Stimulated activated CD8-positive, alpha-beta memory T cell treated with anti-CD3 and anti-CD28 coated beads, Interleukin-12 subunit alpha, Interleukin-12 subunit beta, amount 100 ng/mL, for 1 hour (primary cell): ENCODE data around the gene CEP78.
"Not testable (repeated sequence)": the region's sequence is repeated elsewhere in the genome, so short reads cannot be mapped to it uniquely, and the experiment has no call there.

Experiments
- DNase-seq: peaks from one replicate; pipeline ENCODE4 v3.0.0-alpha.2; 2020; ENCODE audit warnings: low read depth

The CEP78 gene

GRCh38 chr9:78234810-78235209 is 1.1 kb upstream of the CEP78 start:
- no peak for DNase-seq

- no peak for DNase-seq
Observed at GRCh38 chr9:78235256-78235761, 566 bp upstream of the CEP78 start.

GRCh38 chr9:78236551-78236910 is 656 bp downstream of the CEP78 start:
- DNase-seq = no peak

- no peak for DNase-seq
Observed at GRCh38 chr9:78238046-78239038, 2.5 kb downstream of the CEP78 start.

- DNase-seq = no peak
Observed at GRCh38 chr9:78239506-78239905, 3.6 kb downstream of the CEP78 start.

- DNase-seq = no peak
Observed at GRCh38 chr9:78242041-78242440, 6.2 kb downstream of the CEP78 start.

GRCh38 chr9:78243130-78243529 is 7.3 kb downstream of the CEP78 start:
- DNase-seq = no peak

- no peak for DNase-seq
Observed at GRCh38 chr9:78245401-78245800, 9.5 kb downstream of the CEP78 start.

- DNase-seq = no peak
Observed at GRCh38 chr9:78248635-78249034, 12.8 kb downstream of the CEP78 start.

GRCh38 chr9:78249542-78249941 is 13.7 kb downstream of the CEP78 start:
- no peak for DNase-seq

GRCh38 chr9:78252616-78253015 is 16.7 kb downstream of the CEP78 start:
- DNase-seq = no peak

- DNase-seq = no peak
Observed at GRCh38 chr9:78253285-78253684, 17.4 kb downstream of the CEP78 start.

GRCh38 chr9:78261403-78262001 is 25.6 kb downstream of the CEP78 start:
- no peak for DNase-seq

GRCh38 chr9:78262655-78263054 is 26.8 kb downstream of the CEP78 start:
- no peak for DNase-seq

GRCh38 chr9:78267889-78268288 is 32.0 kb downstream of the CEP78 start:
- DNase-seq = no peak

- no peak for DNase-seq
Observed at GRCh38 chr9:78269784-78270183, 33.9 kb downstream of the CEP78 start.

GRCh38 chr9:78272307-78272706 is 36.4 kb downstream of the CEP78 start:
- no peak for DNase-seq

GRCh38 chr9:78273761-78274160 is 37.9 kb downstream of the CEP78 start:
- DNase-seq = no peak

- no peak for DNase-seq
Observed at GRCh38 chr9:78278177-78278777, 42.4 kb downstream of the CEP78 start.

- DNase-seq = no peak
Observed at GRCh38 chr9:78278801-78279200, 42.9 kb downstream of the CEP78 start.

GRCh38 chr9:78280982-78281668 is 45.2 kb downstream of the CEP78 start:
- no peak for DNase-seq

GRCh38 chr9:78284181-78284580 is 48.3 kb downstream of the CEP78 start:
- DNase-seq = not testable (repeated sequence)
